Left lung (tissue), 10 donors: ENCODE results near the gene PDE4B. TPM values are rescaled to one million over a fixed set of nuclear protein-coding genes. Genes with fewer than 3 reads are reported as not detected.

Experiments
- ATAC-seq: fragments of 200-7000 bp; cut with Tn5 transposase; one replicate; pipeline ENCODE4 v1.9.1; 2020; ENCODE audit warnings: moderate library complexity
- DNase-seq, 4 donors: peaks; one replicate each; pipeline ENCODE4 v3.0.0-alpha.2; 2013 to 2020
- H3K27ac ChIP-seq, 2 donors: fragments of 200-600 bp; sonication (generic) in 1 of 2; one replicate each; pipeline versions ENCODE4 v1.5.0 to v1.8.0; 2020 to 2021
- H3K27me3 ChIP-seq, 2 donors: fragments of 200-600 bp; sonication (generic) in 1 of 2; one replicate each; pipeline versions ENCODE4 v1.5.0 to v1.8.0; 2020 to 2021
- H3K36me3 ChIP-seq, 2 donors: fragments of 200-600 bp; sonication (generic) in 1 of 2; one replicate each; pipeline versions ENCODE4 v1.5.0 to v1.8.0; 2020 to 2021
- H3K4me1 ChIP-seq, 2 donors: fragments of 200-600 bp; one replicate each; pipeline ENCODE4 v1.8.0; 2021
- H3K4me3 ChIP-seq, 2 donors: fragments of 200-600 bp; sonication (generic) in 1 of 2; one replicate each; pipeline versions ENCODE4 v1.5.0 to v1.8.0; 2020 to 2021; ENCODE audit warnings: mild to moderate bottlenecking in 1 of 2
- H3K9me3 ChIP-seq, 2 donors: fragments of 200-600 bp; sonication (generic) in 1 of 2; one replicate each; pipeline versions ENCODE4 v1.5.0 to v1.8.0; 2020 to 2021
- CTCF ChIP-seq, 2 donors: fragments of 200-600 bp; sonication (generic) in 1 of 2; IDR thresholded peaks; one replicate each; pipeline versions ENCODE4 v1.5.0 to v1.8.0; 2021; ENCODE audit warnings: antibody characterized with exemption in 2 of 2
- intact Hi-C, 2 donors: fragments of 100-400 bp; cut with DNase I; formaldehyde crosslinking; loops; one replicate each; pipeline versions ENCODE4 v1.11.2 to v1.14.2; 2022
- polyA plus RNA-seq, 6 donors: library from polyadenylated mRNA; unstranded; fragments of 120-200 nt; gene quantifications; one replicate each; pipeline ENCODE4 v1.2.1, GENCODE V29; 2013; ENCODE audit not compliant: insufficient read length in 6 of 6
- total RNA-seq, 2 donors: library from RNA; stranded (reverse); fragmentation: NEBNext Ultra II Directional; extraction: Animal tissue kit (Norgen Biotek cat#: 25700); gene quantifications; one replicate each; pipeline ENCODE4 v1.2.1, GENCODE V29; 2021
- donor health status: DM: no; HTN: yes; CAD: no.
- donor health status: DM: no; HTN: no; CAD: no.

Gene PDE4B
- total and polyA plus RNA-seq, 8 donors: 8.6 to 50.7 (median 19.2) TPM

GRCh38 chr1:66254785-66255184 is 462.1 kb downstream of the PDE4B start:
- intact Hi-C loops: loop anchor here in 1 of 2 donors (5.0 kb wide), 1 partner anchor 193 kb away; no protein-coding TSS in a partner anchor
- no peaks in the 10 kb centered on the region for H3K9me3 ChIP-seq
- H3K4me3 ChIP-seq: no peak overlapping the region
- no peak overlapping the region for H3K27ac ChIP-seq
- peaks cover 0 to 39% of the 10 kb centered on the region in 2 donors for H3K4me1 ChIP-seq
- no peak for ATAC-seq
- no peaks in the 10 kb centered on the region for H3K27me3 ChIP-seq
- TF ChIP-seq CTCF (IDR thresholded peaks at IDR 0.05): no peak
- H3K36me3 ChIP-seq: no peaks in the 10 kb centered on the region
- no peak for DNase-seq

GRCh38 chr1:66256629-66257572 is 464.2 kb downstream of the PDE4B start:
- no peak overlapping the region for H3K4me3 ChIP-seq
- no peaks in the 10 kb centered on the region for H3K9me3 ChIP-seq
- no peaks in the 10 kb centered on the region for H3K36me3 ChIP-seq
- intact Hi-C loops: no loop called here
- H3K27me3 ChIP-seq: no peaks in the 10 kb centered on the region
- DNase-seq (no peak), ATAC-seq (no peak)
- H3K4me1 ChIP-seq: peaks cover 0 to 25% of the 10 kb centered on the region in 2 donors
- no peak overlapping the region for H3K27ac ChIP-seq
- no peak for TF ChIP-seq CTCF (IDR thresholded peaks at IDR 0.05)

- no peaks in the 10 kb centered on the region for H3K9me3 ChIP-seq
- H3K27ac ChIP-seq: no peak overlapping the region
- no peak for ATAC-seq
- peaks cover 0 to 12% of the 10 kb centered on the region in 2 donors for H3K4me1 ChIP-seq
- no peak for TF ChIP-seq CTCF (IDR thresholded peaks at IDR 0.05)
- H3K4me3 ChIP-seq: no peak overlapping the region
- intact Hi-C loops: no loop called here
- H3K36me3 ChIP-seq: no peaks in the 10 kb centered on the region
- no peak for DNase-seq
- H3K27me3 ChIP-seq: no peaks in the 10 kb centered on the region
Observed at GRCh38 chr1:66258404-66259105, 465.9 kb downstream of the PDE4B start.

GRCh38 chr1:66261364-66261763 is 468.7 kb downstream of the PDE4B start:
- no peaks in the 10 kb centered on the region for H3K9me3 ChIP-seq
- H3K4me1 ChIP-seq: peaks cover 3 to 6% of the 10 kb centered on the region in 2 donors
- no peaks in the 10 kb centered on the region for H3K27me3 ChIP-seq
- H3K36me3 ChIP-seq: no peaks in the 10 kb centered on the region
- DNase-seq (no peak), ATAC-seq (no peak)
- no peak overlapping the region for H3K27ac ChIP-seq
- intact Hi-C loops: no loop called here
- no peak for TF ChIP-seq CTCF (IDR thresholded peaks at IDR 0.05)
- no peak overlapping the region for H3K4me3 ChIP-seq
